NCI-H446 treated with DMSO at 0.1 percent for 48 hours (cell line): ENCODE data around the gene OMD.

Experiments
- DNase-seq: peaks from one replicate; lab custom pipeline; 2025; lab: John Stamatoyannopoulos, UW

OMD gene, protein sequence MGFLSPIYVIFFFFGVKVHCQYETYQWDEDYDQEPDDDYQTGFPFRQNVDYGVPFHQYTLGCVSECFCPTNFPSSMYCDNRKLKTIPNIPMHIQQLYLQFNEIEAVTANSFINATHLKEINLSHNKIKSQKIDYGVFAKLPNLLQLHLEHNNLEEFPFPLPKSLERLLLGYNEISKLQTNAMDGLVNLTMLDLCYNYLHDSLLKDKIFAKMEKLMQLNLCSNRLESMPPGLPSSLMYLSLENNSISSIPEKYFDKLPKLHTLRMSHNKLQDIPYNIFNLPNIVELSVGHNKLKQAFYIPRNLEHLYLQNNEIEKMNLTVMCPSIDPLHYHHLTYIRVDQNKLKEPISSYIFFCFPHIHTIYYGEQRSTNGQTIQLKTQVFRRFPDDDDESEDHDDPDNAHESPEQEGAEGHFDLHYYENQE

GRCh38 chr9:92424340-92424739 lies at the start of gene OMD:
Gene OMD, minus strand, starts transcription at chr9:92424471. Its CDS starts 6,913 bp downstream, at chr9:92417558.
- DNase-seq: no peak

GRCh38 chr9:92468206-92468605 lies 43.9 kb upstream of the OMD start:
- no peak for DNase-seq

DNA sequence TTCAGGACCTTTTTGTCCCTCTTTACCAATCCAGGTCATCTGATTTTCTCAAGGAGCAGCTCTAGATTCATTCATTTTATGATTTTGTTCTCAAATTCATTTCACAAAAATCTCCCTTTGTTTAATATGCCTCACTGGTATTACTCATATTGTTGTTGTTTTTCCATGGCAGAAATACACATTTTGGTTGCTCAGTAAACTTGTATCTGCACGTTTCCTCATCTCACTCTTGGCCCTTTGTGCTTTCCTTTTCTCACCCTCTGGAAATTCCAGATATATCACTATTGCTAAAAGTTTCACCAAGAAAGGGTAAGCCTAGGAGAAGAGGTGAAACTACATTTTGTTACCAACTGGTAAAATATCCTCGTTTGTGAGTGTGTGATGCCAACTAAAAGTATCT lies 43.2 kb upstream of the OMD start:
- DNase-seq: no peak

DNA sequence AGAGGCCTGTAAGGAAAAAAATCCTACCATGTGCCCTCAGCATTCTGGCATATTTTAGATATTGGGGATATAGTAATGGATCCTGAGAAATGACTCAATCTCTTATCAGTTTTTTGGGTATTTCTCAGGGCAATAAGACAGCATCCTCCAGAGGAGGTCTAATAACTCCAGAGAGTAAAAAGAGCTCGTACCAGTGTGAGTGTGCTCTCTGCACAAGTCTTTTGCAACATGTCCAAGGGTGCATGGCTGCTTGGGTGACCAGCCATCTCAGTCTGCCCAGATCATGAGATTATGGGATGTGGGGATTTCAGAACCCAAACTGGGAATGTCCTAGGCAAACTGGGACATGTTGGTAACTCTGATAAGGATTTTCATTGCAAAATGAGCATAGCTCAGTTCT lies 42.8 kb upstream of the OMD start:
- no peak for DNase-seq

DNA sequence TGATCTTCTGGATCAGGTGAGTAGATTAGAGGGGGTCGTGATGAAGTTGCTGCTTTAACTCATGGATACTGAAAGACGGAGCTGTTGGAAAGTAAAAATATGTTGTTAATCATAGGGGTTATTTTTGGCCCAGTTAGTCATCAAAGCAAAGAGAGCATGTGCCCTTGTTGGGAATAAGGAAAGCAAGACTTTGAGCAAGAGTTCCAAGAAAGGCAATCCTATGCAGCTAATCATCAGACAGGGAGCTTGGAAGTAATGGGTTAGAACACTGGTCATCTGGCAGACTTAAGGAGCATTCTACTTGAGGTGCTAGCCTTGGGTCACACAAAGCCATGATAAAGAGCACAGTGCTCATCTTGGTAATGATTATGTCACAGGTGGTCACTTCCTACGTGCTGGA lies 39.7 kb upstream of the OMD start:
- DNase-seq: no peak

DNA sequence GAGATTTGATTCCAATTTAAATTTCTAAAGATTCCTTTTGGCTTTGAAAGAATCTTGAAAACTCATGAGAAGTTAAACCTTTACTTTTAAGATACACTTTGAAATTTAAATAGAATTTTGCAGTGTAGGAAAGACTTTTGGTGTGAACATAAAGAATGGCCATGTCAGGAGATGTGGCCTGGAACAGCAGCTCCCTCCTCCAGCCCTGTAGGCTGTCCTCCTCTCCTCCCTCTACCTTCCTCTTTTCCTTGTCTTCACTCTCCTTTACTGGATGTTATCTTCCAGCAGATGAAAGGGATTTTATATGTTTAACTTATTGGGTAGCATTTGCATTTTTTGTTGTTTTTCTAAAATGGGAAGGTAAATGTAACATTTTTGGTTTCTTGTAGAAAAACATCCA lies 39.1 kb upstream of the OMD start:
- no peak for DNase-seq

DNA sequence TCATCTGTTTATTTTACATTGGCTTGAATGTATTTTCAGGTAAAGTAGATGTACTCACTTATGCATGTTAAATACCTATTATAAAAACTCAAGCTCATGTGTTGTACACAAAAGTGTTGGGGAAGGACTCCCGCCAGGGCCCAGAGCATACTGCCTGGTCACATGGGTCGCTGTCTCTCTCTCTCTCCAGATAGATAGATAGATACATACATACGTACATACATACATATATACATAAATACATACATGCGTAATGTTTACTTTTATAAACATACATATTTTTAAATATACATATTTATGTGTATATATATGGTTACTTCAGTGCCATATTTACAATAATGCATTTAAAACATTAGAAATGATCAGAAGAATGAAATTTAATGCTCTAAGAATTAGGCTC lies 33.3 kb upstream of the OMD start:
- no peak for DNase-seq

- DNase-seq: no peak
Observed at GRCh38 chr9:92455217-92455616, 30.9 kb upstream of the OMD start.

- no peak for DNase-seq
Observed at GRCh38 chr9:92446536-92446935, 22.3 kb upstream of the OMD start.

DNA sequence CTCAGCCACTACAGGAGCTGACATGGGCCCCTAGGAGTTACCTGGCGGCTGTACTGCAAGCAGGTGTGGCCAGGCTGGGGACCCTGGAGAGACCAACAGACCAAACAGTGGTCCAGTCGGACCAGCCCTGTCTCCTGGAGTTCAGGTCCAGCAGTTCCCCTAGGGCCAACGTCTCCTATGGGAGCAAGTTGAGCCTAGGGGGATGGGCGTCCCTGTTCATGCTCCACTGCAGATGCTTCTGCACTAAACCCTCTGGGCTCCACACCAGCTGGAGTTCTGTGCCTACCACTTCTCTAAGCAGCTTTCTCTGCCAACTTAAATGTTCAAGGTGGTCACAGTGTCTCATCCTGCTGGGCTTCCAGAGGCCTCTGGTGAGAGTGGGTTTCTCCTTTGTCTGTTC lies 20.6 kb upstream of the OMD start:
- no peak for DNase-seq

GRCh38 chr9:92440751-92441046 lies 16.4 kb upstream of the OMD start:
- DNase-seq: no peak

DNA sequence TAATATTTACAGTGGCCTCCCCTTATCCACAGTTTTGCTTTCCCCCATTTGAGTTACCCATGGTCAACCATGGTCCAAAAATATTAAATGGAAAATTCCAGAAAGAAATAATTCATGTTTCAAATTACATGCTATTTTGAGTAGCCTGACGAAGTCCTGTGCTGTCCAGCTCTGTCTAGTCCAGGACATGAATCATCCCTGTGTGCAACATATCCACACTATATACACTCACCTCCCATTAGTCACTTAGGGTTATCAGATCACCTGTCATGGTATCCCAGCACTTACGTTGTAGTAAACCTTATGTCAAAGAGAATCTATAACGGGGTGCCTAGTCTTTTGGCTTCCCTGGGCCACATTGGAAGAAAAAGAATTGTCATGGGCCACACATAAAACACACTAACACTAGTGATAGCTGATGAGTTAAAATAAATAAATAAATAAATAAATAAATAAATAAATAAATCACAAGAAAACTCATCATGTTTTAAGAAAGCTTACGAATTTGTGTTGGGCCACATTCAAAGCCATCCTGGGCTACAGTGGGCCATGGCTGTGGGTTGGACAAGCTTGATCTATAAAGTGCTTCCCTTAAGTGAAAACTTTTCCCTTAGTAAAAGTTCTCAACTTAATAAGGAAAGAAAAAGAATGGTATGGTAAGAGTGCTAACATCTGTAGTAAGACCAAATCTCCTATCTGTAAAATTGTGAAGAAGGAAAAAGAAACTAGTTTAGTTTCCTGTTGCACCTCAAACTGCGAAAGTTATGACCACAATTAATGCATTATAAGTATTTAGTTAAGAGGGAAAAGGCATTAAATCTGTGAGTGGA lies 15.9 kb upstream of the OMD start:
- DNase-seq: no peak

DNA sequence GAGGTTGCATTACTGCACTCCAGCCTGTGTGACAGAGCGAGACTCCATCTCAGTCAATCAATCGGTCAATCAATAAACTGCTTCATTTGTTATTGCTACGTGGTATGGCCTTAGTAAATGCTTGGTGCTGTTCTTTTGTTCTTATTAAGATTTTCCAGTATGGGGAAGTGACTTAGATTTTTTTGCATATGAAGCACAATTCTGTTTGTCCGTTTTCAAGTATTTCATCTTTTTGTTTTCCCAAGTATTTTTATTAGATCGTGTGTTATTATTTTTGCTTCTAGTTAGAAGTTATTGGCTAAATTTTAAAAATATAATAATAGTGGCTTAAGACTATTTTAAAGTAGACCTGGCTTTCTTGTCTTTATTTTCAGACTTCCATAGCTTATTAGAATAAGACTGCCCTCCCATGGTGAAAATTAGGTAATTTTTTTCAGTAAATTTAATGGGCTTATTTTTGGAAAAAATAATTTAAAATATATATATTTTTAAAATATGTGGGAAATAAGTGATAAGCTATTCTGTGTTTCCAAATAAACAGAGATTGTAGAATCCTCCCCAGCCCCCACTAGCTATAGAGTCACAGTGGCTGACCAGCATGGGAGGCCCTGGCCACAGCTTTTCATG lies 14.7 kb upstream of the OMD start:
- no peak for DNase-seq

DNA sequence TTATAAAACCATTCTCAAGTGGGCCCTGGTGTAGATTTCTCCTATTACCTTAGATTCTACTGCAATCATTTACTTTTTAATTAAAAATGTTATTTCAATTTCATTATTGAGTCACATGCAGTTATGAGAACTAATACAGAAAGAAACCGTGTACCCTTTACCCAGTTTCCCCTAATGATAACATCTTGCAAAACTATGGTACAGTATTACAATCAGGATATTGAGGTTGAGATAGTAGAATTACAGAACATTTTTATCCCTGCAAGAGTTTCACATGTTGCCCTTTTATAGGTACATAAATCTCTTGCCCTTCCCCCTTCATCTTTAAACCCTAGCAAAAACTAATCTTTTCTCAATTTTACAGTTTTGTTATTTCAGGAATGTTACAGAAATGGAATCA lies 11.0 kb upstream of the OMD start:
- no peak for DNase-seq

DNA sequence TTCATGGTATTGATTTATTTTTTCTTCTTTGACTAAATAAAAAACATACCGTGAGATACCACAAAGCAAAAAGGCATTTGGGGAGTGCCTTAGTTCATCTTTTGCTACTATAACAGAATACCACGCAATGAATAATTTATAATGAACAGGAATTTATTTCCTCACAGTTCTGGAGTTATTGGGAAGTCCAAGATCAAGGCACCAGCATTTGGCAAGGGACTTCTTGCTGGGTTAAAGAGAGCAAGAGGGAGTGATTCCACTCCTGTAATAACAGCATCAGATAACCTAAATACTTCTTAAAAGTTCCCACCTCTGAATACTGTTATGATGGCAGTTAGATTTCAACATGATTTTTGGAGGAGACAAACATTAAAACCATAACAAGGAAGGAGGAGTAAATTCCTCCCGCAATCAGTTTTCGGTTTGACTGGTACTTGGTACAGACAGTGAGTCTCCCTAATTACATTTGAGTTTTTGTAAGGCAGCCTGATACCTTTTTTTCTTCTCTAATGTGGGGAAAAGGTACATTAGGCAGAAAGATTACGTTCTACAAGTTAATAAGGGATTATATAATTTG lies 8.8 kb upstream of the OMD start:
- DNase-seq: no peak

GRCh38 chr9:92432350-92432749 lies 8.1 kb upstream of the OMD start:
- no peak for DNase-seq

DNA sequence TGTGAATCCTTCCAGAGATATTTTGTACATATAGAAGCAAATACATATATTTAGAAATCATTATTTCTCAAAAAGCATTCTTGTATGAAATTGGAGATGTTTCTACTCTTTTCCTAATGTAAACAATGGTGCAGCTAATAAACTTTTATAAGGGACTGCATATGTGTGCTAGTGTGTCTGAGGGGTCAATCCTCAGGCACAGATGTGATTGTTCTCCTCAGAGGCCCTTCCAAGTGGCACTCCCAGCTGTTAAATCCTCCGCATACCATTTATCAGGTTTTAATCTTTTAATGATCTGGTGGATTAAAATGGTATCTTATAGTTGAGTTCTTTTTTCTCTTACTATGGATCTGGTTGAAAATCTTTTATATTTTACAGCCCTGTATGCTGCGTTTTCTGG lies 5.6 kb upstream of the OMD start:
- no peak for DNase-seq

GRCh38 chr9:92426501-92427145 lies 2.4 kb upstream of the OMD start:
- no peak for DNase-seq

DNA sequence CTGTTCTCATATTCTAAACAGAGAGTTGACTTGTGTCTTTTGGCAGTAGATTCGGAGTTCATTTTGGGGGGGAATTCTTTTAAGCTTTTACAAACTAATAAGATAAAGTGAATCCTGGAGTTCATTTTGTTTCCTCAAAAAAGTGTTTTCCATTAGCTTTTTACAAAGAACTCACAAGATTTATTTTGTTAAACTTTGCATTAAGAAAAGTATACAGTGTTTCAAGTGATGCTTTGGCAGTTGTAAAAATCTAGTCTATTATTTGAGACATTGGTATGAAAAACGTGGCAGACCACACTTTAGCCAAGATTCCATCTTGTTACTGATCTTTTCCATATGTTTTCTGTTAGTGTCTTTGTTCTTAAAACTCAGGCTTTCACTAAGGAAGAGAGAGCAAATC lies 1.2 kb upstream of the OMD start:
- DNase-seq: no peak

DNA sequence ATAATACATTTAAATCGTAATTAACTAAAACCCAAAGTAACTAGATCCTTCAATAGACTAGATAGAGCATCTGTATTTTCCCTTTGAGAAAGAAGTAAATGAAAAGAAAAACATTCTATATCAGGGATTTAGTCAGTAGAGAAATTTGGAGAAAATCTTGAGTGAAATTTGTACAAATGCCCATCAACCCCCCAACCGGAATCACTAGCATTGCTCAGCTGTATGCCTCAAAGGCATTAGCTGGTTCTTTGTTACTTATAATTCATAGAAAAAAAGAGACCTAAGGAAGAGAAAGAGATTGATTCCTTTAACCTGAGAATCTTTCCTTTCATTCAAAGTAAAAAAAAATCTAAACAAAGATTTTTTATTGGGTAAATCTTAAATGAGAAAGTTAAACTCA lies 659 bp downstream of the OMD start:
- no peak for DNase-seq

- no peak for DNase-seq
Observed at GRCh38 chr9:92422611-92423338, 1.5 kb downstream of the OMD start.

DNA sequence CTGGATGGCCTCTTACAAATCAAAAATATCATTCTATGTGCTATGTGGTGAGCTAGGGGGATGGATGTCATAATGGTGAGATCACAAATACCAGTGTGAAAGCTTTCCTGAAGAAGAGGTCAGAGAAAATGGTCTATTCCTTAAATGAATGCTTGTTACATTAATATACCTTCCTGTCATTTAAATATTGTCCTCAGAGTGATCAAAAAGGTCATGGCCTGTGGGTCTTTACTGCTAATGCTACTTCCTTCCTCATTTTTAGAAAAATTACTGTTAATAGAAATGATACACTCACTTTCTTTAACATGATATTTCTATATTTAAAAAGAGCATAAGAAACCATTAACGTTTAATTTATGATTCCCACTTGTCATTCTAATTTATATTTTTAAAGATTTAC lies 9.7 kb downstream of the OMD start:
- DNase-seq: no peak
